ENCODE results near the gene SYNE4.

The SYNE4 gene

GRCh38 chr19:36025541-36025940 is 16.9 kb upstream of the SYNE4 start:
- DNase-seq: no peak

GRCh38 chr19:36023432-36023831 is 14.8 kb upstream of the SYNE4 start:
- no peak for DNase-seq

- DNase-seq: no peak
These were observed 10.6 kb upstream of the SYNE4 start for GRCh38 chr19:36019061-36019670.

- DNase-seq: peak; percentile 93 to 98 (median 96)
These were observed 5.7 kb upstream of the SYNE4 start, which contains the start of gene ALKBH6 for GRCh38 chr19:36014012-36014924. Gene ALKBH6, minus strand, starts transcription at chr19:36014213. Its CDS starts 816 bp downstream, at chr19:36013397.

- DNase-seq: no peak
These were observed 4.8 kb upstream of the SYNE4 start for GRCh38 chr19:36013280-36014011.

- no peak for DNase-seq
These were observed 1.8 kb upstream of the SYNE4 start for GRCh38 chr19:36010402-36010801.

GRCh38 chr19:36009633-36010379 is 1.2 kb upstream of the SYNE4 start:
- DNase-seq: no peak

- DNase-seq: peak in 1 of 4 experiments; percentile 30
These were observed 607 bp upstream of the SYNE4 start for GRCh38 chr19:36009220-36009619.

GRCh38 chr19:36006955-36007354 is 1.7 kb downstream of the SYNE4 start:
- DNase-seq: no peak

- no peak for DNase-seq
These were observed 5.3 kb downstream of the SYNE4 start for GRCh38 chr19:36003284-36003683.

- no peak for DNase-seq
These were observed 7.0 kb downstream of the SYNE4 start for GRCh38 chr19:36001605-36002004.

- DNase-seq: no peak
These were observed 11.8 kb downstream of the SYNE4 start for GRCh38 chr19:35996777-35997176.

- DNase-seq: peak; percentile 67 to 87 (median 80)
These were observed 13.3 kb downstream of the SYNE4 start, which contains the start of gene SDHAF1 for GRCh38 chr19:35995048-35995993. Gene SDHAF1, plus strand, starts transcription at chr19:35995188. Its CDS starts 87 bp downstream, at chr19:35995275.

- no peak for DNase-seq
These were observed 14.6 kb downstream of the SYNE4 start for GRCh38 chr19:35993923-35994598.

- DNase-seq: no peak
These were observed 15.5 kb downstream of the SYNE4 start for GRCh38 chr19:35992907-35993765.

- no peak for DNase-seq
These were observed 16.7 kb downstream of the SYNE4 start for GRCh38 chr19:35991731-35992450.

GRCh38 chr19:35990771-35991730 is 17.6 kb downstream of the SYNE4 start:
- no peak for DNase-seq

GRCh38 chr19:35990156-35990555 is 18.5 kb downstream of the SYNE4 start:
- no peak for DNase-seq
